ENCODE results near the gene GBGT1.

GBGT1 gene

GRCh38 chr9:133132174-133132573 lies 31.5 kb downstream of the GBGT1 start:
- DNase-seq (ENCODE audit: insufficient read length, low spot score) (no peak), FAIRE-seq (no peak)
- no peak for TF ChIP-seq CTCF (IDR thresholded peaks at IDR 0.05; ENCODE audit: insufficient read depth, missing control alignments)

GRCh38 chr9:133131506-133131905 lies 32.2 kb downstream of the GBGT1 start:
- FAIRE-seq, result no peak
- TF ChIP-seq CTCF (IDR thresholded peaks at IDR 0.05; ENCODE audit: insufficient read depth, missing control alignments), result no peak
- DNase-seq (ENCODE audit: insufficient read length, low spot score), result no peak

GRCh38 chr9:133130685-133131244 lies 32.9 kb downstream of the GBGT1 start:
- no peak for FAIRE-seq
- no peak for DNase-seq (ENCODE audit: insufficient read length, low spot score)
- TF ChIP-seq CTCF (IDR thresholded peaks at IDR 0.05; ENCODE audit: insufficient read depth, missing control alignments), result no peak

- no peak for FAIRE-seq
- DNase-seq (ENCODE audit: insufficient read length, low spot score), result no peak
- no peak for TF ChIP-seq CTCF (IDR thresholded peaks at IDR 0.05; ENCODE audit: insufficient read depth, missing control alignments)
These were observed 34.5 kb downstream of the GBGT1 start for GRCh38 chr9:133129001-133129795.

GRCh38 chr9:133128152-133128551 lies 35.6 kb downstream of the GBGT1 start:
- FAIRE-seq (no peak), DNase-seq (ENCODE audit: insufficient read length, low spot score) (no peak)
- TF ChIP-seq CTCF (IDR thresholded peaks at IDR 0.05; ENCODE audit: insufficient read depth, missing control alignments), result no peak

GRCh38 chr9:133127340-133127981 lies 36.3 kb downstream of the GBGT1 start:
- FAIRE-seq (no peak), DNase-seq (ENCODE audit: insufficient read length, low spot score) (no peak)
- TF ChIP-seq CTCF (IDR thresholded peaks at IDR 0.05; ENCODE audit: insufficient read depth, missing control alignments), result no peak
